Right forelimb (tissue), 1 donor: Measurements from ENCODE around the gene WWOX.

Experiments
- DNase-seq: peaks from one replicate; pipeline ENCODE4 v3.0.0-alpha.2; 2018

The WWOX gene

GRCh38 chr16:79062336-79062735, 962.9 kb downstream of the WWOX start:
- DNase-seq = no peak

GRCh38 chr16:79062821-79063220, 963.4 kb downstream of the WWOX start:
- DNase-seq = peak; percentile 61

- no peak for DNase-seq
Measured at GRCh38 chr16:79064256-79064972, 965.0 kb downstream of the WWOX start.

- DNase-seq = no peak
Measured at GRCh38 chr16:79066561-79066960, 967.1 kb downstream of the WWOX start.

GRCh38 chr16:79067600-79067999, 968.1 kb downstream of the WWOX start:
- no peak for DNase-seq

- DNase-seq = no peak
Measured at GRCh38 chr16:79069121-79069520, 969.7 kb downstream of the WWOX start.

- DNase-seq = no peak
Measured at GRCh38 chr16:79069633-79070032, 970.2 kb downstream of the WWOX start.

GRCh38 chr16:79071424-79071823, 972.0 kb downstream of the WWOX start:
- no peak for DNase-seq

GRCh38 chr16:79072517-79072916, 973.1 kb downstream of the WWOX start:
- no peak for DNase-seq

GRCh38 chr16:79073566-79073965, 974.1 kb downstream of the WWOX start:
- no peak for DNase-seq

- no peak for DNase-seq
Measured at GRCh38 chr16:79074541-79074940, 975.1 kb downstream of the WWOX start.

GRCh38 chr16:79074951-79075350, 975.5 kb downstream of the WWOX start:
- DNase-seq = no peak

- DNase-seq = no peak
Measured at GRCh38 chr16:79076047-79076767, 976.8 kb downstream of the WWOX start.

GRCh38 chr16:79077346-79077745, 977.9 kb downstream of the WWOX start:
- no peak for DNase-seq

GRCh38 chr16:79079656-79080420, 980.4 kb downstream of the WWOX start:
- DNase-seq = no peak

GRCh38 chr16:79081297-79082066, 982.0 kb downstream of the WWOX start:
- DNase-seq = no peak

GRCh38 chr16:79082970-79083369, 983.5 kb downstream of the WWOX start:
- no peak for DNase-seq

GRCh38 chr16:79083508-79084299, 984.2 kb downstream of the WWOX start:
- DNase-seq = no peak

- DNase-seq = no peak
Measured at GRCh38 chr16:79088971-79089370, 989.5 kb downstream of the WWOX start.

GRCh38 chr16:79089735-79090284, 990.4 kb downstream of the WWOX start:
- DNase-seq = no peak

- no peak for DNase-seq
Measured at GRCh38 chr16:79090966-79091365, 991.5 kb downstream of the WWOX start.

GRCh38 chr16:79092846-79093245, 993.4 kb downstream of the WWOX start:
- no peak for DNase-seq
